ENCODE data around the gene CDK10.

Gene CDK10

GRCh38 chr16:89732142-89732917, 45.8 kb downstream of the CDK10 start:
- DNase-seq (ENCODE audit: extremely low spot score): no peak
- no peak for TF ChIP-seq CTCF (IDR thresholded peaks at IDR 0.05; ENCODE audit: control extremely low read depth, extremely low read depth, low read depth, missing control alignments)
- CTCF ChIA-PET: interaction anchor here (2.0 kb wide), 1 partner anchor 12 kb away, joined by 4 read pairs; no protein-coding TSS in a partner anchor
- POLR2A ChIA-PET: no interaction called here

- TF ChIP-seq CTCF (IDR thresholded peaks at IDR 0.05; ENCODE audit: control extremely low read depth, extremely low read depth, low read depth, missing control alignments): no peak
- ChIA-PET CTCF (interaction anchor here (2.0 kb wide), 1 partner anchor 11 kb away, joined by 4 read pairs; no protein-coding TSS in a partner anchor), POLR2A (no interaction called here)
- DNase-seq (ENCODE audit: extremely low spot score): no peak
Measured at GRCh38 chr16:89732918-89733242, 46.4 kb downstream of the CDK10 start.

- TF ChIP-seq CTCF (IDR thresholded peaks at IDR 0.05; ENCODE audit: control extremely low read depth, extremely low read depth, low read depth, missing control alignments): no peak
- ChIA-PET POLR2A (no interaction called here), CTCF (interaction anchor here (1.0 to 2.0 kb wide), 2 partner anchors 11 to 127 kb away, joined by 3 to 4 read pairs; no protein-coding TSS in a partner anchor)
- DNase-seq (ENCODE audit: extremely low spot score): no peak
Measured at GRCh38 chr16:89733322-89733721, 46.8 kb downstream of the CDK10 start.

GRCh38 chr16:89733792-89734191, 47.3 kb downstream of the CDK10 start:
- POLR2A ChIA-PET: no interaction called here
- CTCF ChIA-PET: interaction anchor here (1.0 to 2.0 kb wide), 2 partner anchors 11 to 127 kb away, joined by 3 to 4 read pairs; no protein-coding TSS in a partner anchor
- no peak for DNase-seq (ENCODE audit: extremely low spot score)

GRCh38 chr16:89736554-89736953, 50.1 kb downstream of the CDK10 start:
- DNase-seq (ENCODE audit: extremely low spot score): no peak
- CTCF ChIA-PET: no interaction called here
- no peak for TF ChIP-seq CTCF (IDR thresholded peaks at IDR 0.05; ENCODE audit: control extremely low read depth, extremely low read depth, low read depth, missing control alignments)
- POLR2A ChIA-PET: no interaction called here

More at GRCh38 chr16:89733792-89734191, 47.3 kb downstream of the CDK10 start:
- no peak for TF ChIP-seq CTCF (IDR thresholded peaks at IDR 0.05; ENCODE audit: control extremely low read depth, extremely low read depth, low read depth, missing control alignments)

- DNase-seq (ENCODE audit: extremely low spot score): no peak
- TF ChIP-seq CTCF (IDR thresholded peaks at IDR 0.05; ENCODE audit: control extremely low read depth, extremely low read depth, low read depth, missing control alignments): no peak
- CTCF ChIA-PET: interaction anchor here (1.7 kb wide), 1 partner anchor 31 kb away, joined by 3 read pairs; no protein-coding TSS in a partner anchor
- POLR2A ChIA-PET: no interaction called here
Measured at GRCh38 chr16:89737341-89738071, 51.0 kb downstream of the CDK10 start.

Measured in GM10248 (cell line).